Activated CD4-positive, CD25-positive, alpha-beta regulatory T cell treated with anti-CD3 and anti-CD28 coated beads, Interleukin-2, amount 50 U/mL, for 24 hours (primary cell): Measurements from ENCODE around the gene KRT76.

Experiments
- ATAC-seq, 2 donors: fragments of 150-1000 bp; cut with Tn5 transposase; one replicate each; pipeline ENCODE4 v1.10.0; 2021; ENCODE audit warnings: mild to moderate bottlenecking in 1 of 2, moderate library complexity in 1 of 2

KRT76 gene

DNA sequence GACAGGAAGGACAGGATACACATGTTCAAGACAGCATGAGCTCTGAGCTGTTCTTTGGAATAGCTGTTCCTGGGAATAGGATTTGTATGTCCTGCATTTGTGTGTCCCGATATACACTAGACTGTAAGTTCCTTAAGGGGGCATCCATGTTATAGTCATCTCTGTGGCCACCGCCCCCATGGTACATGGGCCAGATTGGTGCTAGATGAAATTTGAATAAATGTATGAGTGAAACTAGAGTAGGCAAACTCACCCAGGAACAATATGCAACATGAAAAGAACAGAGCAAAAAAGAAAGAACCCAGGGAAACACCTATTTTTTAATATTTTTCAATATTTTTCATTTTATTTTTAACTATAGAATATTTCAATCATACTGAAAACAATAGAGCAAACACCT, 48.8 kb downstream of the KRT76 start:
- ATAC-seq = no peak

GRCh38 chr12:52727037-52727436, 50.1 kb downstream of the KRT76 start:
- ATAC-seq = no peak

DNA sequence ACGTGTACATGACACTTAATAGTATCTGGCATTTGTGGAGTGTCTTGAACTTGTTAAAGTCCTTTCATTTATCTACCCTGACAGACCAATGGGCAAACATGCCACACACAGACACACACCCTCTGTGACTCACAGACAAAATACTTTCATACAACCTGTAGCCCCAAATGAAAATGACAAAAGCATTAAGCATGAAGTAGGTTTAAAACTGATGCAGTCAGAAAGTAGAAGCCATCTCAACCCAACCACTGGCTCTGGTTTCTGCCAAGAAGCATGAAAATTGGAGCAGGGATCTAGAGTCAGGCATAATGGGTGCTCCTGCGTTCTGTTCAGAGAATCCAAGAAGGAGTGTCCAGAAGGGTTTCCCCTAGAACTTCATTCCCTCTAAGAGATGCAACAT, 50.7 kb downstream of the KRT76 start:
- no peak for ATAC-seq

DNA sequence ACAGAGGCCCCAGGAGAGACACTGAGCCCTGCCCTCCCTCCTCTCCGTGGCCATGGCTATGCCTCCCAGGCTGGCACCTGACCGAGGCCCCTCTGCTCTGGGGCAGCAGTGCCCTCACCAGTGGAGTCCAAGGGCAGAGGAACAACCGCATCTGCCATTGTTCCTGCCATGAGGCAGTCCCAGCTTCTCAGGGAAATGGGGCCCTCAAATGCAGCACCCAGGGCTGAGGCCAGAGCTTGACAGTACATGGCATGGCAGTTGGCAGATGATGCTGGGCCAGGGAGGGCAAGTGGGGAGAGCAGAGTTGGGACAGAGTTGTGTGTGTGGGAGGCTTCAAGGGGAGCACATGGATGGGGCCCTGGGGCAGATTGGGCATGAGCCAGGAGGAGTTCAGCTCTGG, 52.8 kb downstream of the KRT76 start:
- no peak for ATAC-seq

DNA sequence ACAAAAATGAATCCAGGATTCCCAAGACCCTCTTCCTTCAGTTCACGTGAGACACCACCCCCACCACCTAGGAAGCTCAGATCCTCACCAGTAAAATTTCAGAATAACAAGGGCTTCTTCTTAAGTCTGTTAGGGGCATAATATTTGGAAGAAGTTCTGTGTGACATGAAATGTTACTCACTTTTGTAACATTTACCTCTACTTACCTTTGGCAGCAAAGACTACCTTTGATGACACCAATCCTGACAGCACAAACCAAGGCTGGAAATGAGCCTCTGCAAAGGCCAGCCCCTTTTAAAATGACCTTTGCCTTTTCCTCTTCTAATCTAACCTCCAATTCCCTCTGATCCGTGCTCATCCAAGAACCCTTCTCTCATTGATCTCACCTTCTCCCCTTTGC, 54.5 kb downstream of the KRT76 start:
- no peak for ATAC-seq

DNA sequence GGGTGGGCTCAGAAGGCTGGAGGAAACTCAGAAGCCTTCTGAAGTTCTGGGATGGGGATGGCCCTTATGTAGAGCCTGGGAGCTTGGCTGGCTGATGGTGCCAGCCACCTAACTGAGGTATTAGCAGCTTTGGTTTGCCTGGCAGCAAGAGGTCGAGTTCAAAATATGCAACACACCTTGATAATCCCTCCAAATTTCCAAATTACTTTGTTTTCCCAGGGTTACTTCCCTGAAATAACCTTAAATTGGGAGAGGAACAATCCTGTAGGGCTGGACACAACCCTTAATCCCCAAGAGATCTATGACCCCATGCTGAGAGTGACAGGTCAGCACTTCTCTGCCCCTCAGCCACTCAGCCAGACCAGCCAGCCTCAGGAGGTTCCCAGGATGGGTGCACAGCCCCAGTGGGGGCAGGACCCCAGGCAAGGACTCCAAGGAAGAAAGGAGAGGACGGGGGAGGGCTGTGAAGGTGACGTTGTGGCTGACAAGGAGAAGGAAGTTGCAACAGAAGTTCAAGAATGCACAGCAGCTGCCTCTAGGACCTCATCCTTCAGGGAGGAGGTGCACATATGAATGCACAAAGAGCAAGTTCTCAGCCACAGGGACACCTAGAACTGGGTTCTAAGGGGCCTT, 55.2 kb downstream of the KRT76 start:
- ATAC-seq = no peak

- ATAC-seq = no peak
Measured at GRCh38 chr12:52720365-52720886, 56.7 kb downstream of the KRT76 start.
